Measurements from ENCODE around the gene KIF1A.

KIF1A gene

DNA sequence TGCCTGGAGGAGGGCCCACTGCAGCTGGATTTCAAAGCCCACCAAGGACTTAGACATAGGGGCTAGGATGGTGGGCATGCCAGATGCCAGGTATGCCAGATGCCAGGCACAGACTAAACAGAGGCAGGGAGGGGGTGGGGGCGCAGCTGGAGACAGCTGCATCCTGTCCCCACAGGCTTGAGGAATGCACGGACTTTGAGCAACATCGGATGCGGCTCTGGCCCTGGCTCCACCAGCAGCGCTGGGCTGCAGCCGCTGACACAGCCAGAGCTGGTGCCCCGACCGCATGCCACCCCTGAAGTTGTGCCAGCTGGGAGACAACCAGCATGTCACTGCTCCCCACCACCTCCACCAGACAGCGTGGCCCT is 88.9 kb downstream of the KIF1A start:
- no peak for DNase-seq

DNA sequence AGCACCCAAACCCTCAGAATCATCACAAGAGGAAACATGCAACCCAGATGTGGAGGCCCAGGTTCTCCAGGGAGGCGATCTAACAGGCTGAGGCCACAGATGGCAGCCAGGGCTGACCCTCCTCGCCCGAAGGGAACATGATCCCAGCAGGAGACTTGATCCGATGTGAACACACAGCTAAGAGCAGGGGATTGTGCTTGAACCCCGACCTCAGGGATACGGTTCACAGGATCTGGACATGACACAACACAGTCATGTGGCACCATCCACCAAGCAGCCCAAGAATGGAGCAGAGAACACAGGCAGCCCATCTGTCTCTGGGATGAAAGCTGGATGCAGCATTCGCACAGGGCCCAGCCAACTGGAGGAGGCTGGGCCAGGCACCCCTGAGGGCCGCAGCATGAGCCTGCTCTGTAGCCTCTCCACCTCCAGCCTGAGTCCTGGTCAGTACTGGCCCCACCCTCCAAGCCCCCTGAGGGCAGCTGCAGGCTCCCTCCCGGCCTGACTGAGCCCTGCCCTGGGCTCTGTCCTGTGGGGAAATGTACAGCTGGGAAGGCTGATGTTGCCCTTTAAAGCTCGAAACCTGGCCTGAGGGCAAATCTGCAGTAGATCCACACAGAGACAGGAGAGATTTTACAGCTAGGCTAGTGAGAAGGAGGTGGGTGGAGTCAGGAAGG is 89.4 kb downstream of the KIF1A start:
- DNase-seq: no peak

DNA sequence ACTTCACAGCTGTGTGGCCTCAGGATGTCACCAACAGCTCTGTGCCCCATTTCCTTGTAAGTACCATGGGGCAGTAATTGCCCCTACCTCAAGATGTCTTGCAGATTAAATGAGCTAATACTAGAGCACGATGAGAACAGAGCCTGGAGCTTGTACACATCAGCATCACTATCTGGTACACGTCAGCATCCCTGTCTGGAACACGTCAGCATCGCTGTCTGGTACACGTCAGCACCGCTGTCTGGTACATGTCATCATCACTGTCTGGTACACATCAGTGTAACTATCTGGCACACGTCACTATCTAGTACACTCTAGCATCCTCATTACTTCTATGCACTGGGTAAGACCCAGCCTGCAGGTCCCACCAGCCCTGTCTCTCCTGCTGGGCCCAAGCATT is 91.2 kb downstream of the KIF1A start:
- no peak for DNase-seq

DNA sequence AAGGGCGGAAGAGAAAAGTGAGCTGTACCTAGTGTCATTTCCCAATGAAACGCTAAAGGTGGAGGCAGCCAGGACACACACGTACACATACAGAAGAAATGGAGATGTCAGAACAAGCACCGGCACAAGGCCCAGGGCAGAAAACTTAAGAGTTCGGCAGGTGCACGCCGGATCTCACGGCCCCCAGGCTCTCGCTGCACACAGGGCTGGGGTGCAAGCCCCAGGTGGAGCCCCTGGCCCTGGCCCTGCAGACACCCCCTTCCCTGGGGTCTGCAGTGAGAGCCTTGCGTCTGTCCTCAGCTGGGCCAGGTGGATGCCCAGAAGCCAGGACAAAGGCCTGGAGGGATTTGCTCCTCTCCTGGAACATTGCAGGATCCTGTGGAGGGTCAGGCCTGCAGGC is 91.7 kb downstream of the KIF1A start:
- DNase-seq: no peak

DNA sequence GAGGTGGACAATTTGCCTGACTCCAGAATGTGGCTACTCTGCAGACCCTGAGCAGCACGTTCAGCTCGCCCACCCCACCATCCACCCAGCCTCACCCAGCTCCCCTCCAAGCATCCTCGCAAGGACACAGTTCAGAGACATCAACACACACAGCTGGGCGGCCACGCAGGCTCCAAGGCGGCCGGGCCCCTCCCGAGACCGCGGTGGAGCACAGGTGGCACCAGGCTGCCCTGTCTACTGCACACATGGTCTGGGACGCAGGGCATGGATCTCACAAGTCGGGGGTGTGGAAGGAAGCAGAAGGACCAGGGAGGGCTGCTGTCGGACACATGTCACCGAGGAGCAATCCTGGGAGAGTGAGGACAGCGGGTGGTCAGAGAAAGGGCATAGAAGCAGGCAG is 92.1 kb downstream of the KIF1A start:
- no peak for DNase-seq

DNA sequence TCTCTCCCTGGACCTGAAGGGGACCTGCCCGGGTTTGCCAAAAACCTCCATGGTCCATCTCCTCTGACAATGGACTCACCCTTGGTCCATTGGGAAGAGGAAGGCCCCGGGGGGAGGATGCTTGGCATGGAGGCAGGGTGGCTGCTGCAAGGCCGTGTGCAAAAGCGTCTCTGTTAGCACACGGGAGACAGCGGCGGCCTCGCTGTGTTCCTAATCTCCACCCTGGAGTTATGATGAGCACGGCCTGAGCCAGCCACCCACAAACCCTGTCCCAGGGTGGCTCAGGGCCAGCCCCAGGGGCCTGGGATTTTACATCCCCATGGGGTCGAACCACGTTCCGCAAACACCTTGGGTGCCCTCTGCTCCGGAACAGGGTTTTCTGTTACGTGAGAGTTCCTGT is 92.6 kb downstream of the KIF1A start:
- no peak for DNase-seq

DNA sequence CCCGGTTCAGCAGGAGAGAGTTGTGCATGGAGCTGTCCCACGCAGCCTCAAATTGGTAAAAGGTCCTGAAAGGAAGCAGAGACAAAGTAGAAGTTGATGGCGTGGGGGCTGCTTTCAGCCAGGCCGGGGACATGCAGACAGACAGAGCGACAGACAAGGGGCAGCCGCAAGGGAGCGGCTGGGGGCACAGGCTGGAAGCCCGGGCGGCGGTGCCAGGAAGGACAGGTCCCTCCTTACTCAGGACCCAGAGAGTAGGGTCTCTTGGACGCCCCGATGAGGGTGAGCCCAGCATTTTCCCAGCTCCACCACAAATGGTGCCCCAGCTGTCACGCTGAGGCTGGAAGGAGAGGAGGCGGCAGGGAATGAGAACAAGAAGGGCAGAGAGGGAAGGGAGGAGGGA is 93.1 kb downstream of the KIF1A start:
- no peak for DNase-seq

DNA sequence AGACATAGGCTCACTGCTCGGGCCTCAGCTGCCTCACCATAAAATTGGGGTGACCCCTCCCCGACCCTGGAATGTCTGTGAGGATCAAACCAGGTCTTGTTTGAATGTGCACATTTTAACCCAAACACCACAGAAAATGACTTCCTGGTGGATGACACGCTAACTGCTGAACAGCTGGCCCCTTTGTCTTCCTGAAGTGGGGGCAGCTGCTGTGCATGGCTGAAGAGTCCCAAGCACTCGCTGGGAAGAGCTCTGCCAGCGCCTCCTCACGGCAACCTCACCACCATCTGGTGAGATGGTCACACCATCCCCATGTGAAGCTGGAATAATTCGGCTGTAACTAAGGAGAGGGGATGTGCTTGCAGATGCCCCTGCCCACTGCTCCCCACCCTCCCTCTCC is 94.3 kb downstream of the KIF1A start:
- DNase-seq: no peak

DNA sequence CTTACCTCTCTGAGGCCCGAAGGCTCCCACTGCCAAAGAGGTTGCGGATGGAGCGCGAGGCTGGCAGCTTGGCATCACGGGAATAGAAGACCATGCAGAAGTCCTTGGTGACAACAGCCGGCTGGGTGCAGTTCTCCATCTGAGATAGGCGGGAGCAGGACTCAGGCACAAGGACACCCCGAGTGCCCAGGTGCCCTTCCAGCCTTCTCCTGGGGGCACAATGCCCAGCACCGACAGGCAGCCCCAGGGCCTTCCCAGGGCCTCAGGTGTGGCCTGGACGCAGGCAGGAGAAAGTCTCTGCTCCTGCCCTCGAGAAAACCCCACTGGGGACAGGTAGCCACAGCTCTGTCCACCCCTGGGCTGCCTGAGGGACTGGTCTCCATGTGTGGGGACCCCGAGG is 94.8 kb downstream of the KIF1A start:
- no peak for DNase-seq

DNA sequence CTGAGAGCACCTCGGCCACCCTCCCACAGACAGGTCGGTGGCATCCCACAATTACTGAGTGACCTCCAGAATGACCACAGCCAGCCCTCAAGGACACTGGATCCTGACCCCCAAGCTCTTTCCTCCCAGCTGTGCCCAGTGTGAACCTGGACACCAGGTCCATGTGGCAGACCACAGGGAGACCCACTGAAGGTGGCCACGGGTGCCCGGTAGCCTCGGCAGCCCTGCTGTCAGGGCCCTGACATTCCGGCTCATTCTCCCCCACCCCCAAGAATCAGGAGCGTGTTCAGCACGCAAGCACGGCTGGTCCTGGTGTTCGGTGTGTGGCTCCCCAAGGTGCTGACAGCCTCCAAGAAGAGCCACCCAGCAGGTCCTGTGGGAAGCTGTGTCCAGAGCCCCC is 95.6 kb downstream of the KIF1A start:
- DNase-seq: no peak

DNA sequence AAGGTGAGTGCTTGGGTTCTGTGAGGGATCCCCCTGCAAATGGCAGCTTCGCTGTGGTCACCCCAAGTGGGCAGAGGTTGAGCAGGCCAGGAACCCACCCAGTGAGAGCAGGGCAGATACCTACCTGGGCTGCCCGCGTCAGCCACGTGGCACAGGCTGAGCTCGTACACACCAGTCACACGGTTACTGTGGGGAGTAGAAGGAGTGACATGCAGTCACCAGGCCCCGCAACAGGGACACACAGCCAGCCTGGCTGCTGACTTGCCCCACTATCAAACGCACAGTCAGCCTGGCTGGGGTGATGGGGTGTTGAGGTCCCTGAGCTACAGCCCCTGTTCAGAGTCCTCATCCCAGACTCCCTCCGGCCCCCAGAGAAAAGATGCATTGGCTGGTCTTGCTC is 96.2 kb downstream of the KIF1A start:
- DNase-seq: no peak

DNA sequence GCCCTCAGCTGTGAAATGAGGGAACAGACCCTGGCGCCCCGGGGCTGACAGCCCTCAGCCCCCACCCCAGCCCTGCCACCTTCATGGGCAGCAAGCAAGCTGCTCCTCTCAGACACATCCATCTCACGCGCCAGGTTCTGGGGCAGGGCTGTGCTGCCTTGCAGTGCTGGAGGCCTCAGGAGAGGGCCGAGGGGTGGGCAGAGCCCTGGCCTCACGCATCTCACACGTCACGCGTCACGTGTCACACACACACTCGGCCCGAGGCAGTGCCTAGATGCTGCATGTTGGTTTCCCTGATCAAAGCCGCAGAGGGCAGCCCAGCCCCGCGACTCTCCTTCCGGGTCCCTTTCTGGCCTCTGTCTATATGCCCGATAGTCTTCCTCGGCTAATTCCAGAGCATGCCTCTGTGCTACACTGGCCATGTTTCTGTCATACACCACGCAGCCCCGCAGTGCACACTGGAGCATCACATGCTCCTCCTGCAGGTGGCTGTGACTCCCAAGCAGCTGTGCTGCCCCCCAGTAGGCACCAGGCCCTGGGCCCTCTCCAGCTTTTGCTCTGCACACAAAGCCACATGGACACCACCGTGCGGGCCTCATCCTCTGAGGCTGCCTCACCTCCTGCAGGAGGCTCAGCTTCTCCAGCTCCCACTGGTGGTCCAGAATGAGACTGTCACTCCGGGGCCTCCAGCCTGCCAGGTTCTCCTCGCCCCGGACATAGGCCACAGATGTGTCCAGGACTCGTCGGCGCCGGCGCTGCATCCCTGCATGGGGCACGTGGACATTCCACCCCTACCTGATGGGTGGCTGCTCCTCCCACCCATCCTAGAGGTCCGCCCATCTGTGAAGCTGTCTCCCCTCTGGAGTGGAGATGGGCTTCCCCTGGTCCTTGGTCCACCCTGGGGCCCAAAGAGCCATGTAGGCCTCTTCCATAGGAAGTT is 97.0 kb downstream of the KIF1A start:
- no peak for DNase-seq

DNA sequence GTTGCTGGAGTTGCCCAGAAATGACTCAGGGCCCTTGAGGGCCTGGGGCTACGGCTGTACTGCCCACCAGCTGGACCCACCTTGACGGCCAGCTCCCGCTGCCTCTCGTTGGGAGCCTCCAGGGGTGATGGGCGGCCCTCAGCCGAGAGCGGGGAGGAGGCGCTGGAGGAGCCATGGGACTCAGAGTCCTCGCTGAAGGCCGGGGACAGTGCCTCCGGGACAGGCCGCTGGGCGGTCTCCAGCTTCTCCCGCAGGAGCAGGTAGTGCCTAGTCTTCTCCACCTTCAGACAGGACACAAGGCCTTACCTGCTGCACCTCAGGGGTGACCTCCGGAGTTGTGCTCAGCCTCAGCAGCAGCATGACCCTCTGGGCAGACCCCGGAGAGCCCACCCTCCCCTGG is 97.6 kb downstream of the KIF1A start:
- no peak for DNase-seq

DNA sequence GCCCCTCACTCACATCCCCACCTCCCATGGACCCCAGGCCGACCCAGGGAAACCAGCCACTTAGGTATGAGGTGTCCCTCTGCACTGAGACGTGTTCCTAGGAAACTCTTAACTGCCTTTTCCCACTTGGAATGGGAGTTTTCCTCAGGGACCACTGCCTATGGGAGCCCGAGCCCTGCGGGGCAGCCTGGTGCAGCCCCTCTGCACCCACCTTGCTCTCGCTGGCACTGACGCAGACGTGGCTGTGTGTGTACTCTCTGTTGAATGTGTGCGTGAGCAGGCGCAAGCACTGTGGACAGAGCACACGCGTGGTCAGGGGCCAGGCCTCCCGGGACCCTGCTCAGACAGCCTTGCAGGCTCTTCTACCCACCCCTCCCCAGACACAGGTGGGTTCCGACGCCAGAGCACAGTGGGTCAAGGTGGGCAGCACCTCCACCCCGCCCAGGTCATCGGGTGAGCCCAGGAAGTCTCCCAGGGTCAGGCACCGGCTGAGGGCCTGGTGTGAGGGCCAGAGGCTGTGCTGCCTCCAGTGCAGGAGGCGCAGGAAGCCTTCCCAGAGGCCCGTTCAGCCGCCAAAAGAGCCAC is 98.3 kb downstream of the KIF1A start:
- no peak for DNase-seq

DNA sequence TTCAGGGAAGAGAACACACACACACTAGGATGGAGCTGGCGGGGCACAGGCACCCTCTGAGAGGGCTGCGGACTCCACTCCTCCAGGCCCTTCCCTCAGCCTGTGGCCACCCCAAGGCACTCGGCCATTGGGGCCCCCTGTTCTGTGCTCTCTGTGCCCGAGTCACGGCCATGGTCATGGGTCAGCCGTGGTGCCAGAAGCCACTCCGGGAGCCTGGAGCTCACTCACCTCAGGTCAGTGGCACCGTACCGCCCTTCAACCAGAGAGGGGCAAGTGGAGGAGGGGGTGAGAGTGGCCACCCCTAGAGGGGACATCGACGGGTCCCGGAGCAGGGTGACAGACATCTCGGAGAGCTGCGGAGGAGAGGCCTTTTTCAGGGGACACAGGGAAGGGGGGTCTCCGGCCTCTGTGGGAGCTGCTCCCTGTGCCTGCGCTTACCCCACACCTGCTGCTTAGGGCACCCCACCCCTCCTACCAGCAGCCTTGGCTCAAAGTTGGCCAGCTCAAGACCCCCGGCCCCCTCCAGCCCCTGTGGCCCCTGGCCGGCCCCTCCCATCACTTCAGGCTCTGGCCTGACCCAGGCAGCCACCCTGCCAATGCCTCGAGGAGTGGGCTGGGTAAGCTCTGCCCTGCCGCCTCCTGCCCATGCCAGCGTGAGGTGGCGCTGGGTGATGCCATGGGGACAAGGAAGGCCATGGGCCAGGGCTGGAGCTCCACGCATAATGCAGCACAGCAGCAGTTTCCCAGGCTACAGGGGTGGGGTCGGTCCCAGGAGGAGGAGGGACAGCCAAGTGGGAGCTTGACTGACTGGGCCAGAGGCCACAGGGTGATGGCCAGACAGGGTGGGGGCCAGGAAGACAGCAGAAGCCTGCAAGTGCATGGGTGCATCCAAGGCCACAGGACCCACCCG is 99.1 kb downstream of the KIF1A start:
- DNase-seq: no peak

DNA sequence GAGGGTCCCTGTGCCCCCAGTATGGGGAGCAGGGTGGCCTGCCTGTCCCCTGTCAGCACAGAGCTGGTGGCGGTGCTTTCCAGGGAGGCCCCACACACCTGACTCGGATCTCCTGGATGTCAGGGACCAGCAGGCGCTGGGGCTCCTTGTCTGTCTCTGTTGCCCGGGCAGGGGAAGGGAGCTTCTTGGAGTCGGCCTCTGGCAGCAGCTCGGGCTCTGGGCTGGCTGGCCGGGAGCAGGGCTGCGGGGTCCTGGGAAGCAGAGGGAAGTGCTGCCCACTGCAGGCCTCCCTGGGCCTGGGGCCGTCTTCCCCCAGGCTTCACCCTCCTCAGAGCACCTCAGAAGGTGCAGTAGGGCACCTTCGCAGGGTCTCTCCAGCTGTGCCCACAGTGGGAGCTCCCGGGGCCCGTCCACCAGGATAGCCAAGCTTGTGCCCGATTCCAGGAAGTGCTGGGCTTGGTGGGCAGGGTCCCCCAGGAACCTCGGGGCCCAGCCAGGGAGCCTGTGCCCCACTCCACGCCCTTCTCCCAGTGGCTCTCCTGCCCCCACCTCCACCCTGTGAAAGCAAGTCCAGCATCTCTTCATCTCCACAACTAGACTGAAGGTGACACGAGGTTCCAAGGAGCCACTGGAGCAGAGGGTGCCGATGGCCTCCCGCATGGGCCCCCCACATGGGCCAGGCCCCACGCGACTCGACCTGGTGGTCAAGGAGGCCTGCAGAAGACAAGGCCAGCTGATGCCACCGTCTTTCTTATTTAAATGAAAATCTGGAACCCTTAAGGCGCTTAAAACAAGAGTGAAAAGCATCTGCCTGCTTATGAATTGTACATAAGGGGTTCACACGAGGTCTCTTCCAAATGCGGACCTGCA is 100.1 kb downstream of the KIF1A start:
- DNase-seq: no peak

DNA sequence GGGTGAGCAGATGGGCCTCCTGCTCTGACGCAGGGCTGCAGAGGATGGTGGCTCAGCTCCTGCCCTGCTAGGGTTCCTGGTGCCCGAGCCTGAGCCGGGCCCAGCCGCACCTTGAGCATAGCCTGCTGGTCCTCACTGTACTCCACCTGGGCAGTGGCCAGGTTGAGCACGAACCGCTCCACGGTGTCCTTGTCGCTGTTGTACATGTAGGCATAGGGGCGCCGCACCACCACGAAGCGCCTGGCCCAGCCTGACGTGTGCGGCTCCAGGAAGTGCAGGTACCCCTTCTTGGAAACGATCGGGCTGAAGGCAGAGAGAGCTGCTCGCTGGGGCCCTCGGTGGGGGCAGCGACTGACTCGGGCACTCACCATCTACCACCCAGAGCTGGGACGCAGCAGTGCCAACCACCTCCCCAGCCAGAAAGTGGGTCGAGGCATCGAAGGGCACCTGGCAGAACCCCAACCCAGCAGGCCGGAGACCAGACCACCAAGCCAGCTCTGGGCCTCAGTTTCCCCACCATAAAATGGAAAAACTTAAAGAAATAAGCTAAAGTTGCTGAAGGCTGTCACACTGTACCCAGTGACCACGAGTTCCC is 101.0 kb downstream of the KIF1A start:
- DNase-seq: no peak

DNA sequence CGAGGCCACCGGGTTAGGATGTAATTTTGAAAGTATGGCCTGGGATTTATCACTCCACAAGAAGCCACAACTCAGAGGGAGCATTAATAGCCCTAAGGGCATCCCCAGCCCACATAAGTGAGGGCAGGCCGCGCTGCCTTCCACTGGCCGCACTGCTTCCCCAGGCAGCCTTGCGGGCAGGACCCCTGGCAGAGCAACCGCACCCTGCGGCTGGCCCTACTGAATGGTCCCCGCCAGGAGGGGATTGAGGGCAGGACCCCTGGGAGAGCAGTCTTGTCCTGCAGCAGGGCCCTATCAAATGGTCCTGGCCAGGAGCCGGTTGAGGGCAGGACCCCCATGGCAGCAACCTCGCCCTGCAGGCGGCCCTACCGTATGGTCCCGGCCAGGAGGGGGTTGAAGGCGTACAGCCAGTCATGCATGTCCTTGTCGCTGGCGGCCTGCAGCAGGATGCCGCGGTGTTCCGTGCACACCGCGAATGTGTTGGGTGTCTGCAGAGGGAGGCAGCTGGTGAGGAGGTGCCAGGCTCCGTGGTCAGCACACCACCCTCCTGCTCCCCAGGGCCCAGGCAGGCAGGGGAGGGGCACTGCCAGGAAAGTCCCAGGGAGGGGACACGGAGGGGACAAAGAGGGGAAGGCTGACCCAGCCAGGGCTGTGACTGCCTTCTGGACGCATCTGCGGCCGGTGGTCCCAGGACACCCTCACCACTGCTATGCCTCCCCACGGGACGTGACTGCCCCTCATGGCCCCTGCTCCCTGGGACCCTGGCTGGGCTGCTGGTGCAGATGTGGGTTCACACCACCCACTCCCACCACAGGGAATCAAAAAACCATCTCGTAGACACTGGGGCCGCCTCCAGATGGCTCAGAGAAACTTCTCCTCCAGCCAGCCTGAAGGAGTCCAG is 102.1 kb downstream of the KIF1A start:
- DNase-seq: no peak

DNA sequence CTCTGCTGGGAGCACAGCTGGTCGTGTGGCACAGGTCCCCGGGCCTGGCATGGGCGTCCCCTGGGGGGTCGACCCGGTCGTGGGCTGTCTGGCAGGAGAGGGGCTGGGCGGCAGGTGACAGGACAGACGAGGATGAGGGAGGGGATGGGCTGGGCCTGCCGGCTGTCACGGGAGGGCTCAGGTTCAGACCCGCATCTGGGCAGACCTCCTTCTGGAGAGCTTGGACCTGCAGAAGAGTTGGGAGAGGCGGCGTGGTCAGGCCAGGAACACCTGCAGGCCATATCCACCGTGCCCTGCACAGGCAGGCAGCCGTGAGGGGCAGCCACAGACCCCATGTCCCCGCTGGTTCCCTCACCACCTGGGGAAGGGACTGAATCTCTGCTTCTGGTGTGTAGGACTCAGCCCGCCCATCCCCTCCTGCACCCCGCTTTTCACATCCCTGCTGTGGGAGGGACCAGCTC is 102.8 kb downstream of the KIF1A start:
- DNase-seq: no peak

DNA sequence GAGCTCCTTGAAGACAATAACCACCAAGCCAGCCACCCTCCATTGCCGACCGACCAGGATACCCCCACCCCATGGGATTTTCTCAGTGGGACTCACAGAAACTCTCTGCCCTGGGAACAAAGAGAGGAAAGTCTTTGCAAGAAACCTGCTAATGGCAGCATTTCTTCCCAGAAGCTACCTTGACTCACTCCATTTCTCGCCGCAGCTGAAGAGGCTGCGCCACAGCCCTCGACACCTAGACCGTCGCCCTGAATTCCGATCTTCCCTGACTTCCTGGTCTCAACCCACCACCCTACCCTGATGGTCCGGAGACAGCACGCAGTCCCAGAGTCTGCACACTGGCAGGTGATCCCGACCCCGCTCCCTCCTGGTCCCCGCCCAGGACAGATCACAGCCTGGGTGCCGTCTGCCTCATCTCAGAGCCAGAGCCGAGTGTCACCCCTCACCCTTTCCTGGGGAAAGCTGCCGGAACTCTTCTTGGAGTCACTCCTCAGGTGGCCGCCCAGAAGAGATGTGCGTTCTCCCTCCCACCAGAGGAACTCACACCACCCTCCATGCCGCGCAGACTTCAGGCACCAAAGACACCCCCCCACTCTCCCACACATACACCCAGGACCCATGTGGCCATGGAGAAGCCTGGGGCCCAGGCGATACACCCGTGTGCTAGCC is 103.8 kb downstream of the KIF1A start:
- no peak for DNase-seq
